NOMO-1 treated with dmso at 0.1 percent for 144 hours (cell line): ENCODE data around the gene UBE2U.
"Not testable (repeated sequence)": the region's sequence is repeated elsewhere in the genome, so short reads cannot be mapped to it uniquely, and the experiment has no call there.

Experiments
- DNase-seq: peaks from one replicate; lab custom pipeline; 2025; ENCODE audit not compliant: unreplicated experiment; lab: John Stamatoyannopoulos, UW

UBE2U gene

DNA sequence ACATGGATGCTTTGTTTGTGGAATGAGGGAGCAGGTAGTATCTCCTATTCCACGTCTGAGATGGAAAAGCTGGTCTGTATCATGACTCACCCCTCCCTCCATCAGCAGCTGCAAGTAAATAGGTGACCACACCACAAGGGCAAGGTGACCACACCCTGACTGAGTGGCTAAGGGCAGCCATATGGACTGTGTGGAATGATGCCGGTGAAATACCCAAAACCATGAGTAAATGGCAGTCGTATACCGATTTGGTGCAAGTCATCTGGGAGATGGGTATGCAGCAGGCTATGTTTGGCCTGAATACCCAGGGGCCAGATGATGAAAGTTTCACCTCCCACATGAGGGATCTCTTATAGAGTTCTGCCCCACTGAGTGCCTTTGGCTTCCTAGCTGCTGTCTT, 15.8 kb upstream of the UBE2U start:
- no peak for DNase-seq

DNA sequence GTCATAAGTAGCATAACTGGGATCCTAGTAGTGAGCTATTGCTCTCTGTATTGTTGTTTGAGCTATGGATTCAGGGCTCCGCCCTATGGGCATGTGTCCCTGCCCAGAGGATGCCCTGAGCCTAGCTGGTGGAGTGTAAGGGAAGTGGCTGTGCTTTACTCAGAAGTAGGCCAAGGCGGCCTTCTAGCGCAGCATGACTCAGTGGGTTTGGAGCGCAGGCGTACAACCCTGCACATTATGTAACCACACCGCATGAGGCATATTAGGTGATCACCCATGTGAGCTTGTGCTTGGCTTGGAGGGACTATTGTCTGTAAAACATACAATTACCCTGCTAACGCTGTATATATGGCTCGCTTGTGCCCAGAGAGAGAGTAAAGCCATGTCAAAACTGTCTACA, 11.1 kb upstream of the UBE2U start:
- no peak for DNase-seq

DNA sequence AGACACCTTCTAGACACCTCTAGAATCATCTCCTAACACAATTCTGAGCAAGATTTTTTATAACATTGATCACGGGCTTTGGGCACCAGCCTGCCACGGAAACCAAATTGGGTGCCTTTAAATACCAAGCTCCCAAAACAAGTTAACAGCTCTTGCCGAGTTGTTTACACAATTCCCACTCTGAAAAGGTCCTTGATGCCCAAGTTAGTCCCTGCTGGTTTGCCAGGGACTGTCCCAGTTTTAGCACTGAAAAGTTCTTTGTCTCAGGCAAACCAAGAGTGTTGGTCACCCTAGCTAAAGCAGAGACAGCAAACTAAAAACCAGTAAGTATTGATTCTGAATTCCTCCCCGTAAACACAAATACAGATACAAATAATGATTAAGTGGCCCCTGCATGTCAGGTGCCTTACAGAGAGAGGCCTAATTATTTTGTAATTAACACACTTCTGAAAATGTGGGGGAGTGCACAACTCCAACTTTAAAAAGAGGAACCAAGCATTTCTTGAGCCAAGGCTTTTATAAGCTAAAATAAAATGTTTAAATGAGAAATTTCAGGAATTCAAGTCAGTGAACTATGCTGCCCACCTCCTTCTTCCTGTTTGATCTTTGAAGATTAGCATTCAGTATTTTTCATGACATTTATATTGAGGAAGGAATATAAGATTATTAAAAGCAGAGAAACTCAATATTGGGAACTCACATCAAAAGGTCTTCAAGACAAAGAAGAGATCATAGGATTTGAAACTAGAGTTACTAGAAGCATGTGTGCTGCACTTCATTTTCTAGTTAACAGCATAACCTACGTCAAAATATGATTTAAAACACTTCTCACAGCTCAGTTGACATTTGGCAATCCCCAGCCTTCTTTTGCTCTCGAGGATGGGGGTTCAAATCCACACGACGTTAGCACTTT, 9.0 kb upstream of the UBE2U start:
- peak; percentile 14 for DNase-seq

DNA sequence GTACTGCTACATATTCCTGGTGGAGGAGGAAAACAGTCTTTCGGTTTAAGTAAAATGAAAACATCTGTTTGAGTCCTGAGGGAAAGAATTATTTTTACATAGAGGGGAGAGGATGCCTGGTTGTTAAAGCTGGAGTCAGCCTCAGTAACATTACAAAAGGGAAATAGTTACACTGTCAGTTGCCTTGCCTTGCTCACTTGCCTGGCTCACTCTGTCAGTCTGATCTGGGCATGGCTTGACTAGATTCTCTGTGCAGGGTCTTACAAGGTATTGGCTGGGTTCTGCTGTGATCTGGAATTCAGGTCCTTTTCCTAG, 8.4 kb upstream of the UBE2U start:
- no peak for DNase-seq

DNA sequence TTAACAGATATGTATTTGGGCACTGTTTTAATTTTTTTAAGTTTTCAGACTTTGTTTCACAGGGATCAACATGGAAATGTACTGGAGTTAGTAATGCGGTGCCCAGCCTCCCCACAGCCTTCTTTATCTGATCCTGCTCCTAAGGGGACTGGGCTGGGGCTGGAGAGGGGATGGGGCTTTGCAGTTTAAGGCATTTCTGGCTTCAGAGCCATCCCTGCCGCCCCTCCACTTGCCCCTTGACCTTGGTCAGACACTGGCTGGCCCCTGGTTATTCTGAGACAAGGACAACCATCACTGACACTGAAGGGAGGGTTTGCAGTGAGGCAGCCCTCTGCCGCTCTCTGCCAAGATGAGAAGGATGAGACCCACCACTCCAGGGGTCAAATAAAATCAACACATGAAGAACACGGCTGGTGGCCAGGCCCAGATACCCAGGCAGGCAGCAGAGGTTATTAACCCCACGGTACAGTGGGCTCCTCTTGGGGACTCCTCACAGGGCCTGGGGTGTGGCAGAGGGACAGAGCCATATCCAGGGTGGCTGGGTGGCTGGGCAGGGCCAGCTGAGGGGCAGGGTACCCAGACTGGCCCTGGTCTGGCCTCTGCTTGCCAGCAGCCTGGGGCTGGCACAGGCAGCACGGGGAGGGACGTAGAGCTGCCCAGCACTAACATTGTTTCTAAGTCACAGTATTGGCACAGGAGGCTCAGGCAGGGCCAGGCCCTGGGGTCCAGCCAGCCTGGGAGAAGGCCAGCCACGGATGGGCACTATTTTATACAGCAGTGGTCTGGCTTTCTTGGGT, 7.2 kb upstream of the UBE2U start:
- no peak for DNase-seq

DNA sequence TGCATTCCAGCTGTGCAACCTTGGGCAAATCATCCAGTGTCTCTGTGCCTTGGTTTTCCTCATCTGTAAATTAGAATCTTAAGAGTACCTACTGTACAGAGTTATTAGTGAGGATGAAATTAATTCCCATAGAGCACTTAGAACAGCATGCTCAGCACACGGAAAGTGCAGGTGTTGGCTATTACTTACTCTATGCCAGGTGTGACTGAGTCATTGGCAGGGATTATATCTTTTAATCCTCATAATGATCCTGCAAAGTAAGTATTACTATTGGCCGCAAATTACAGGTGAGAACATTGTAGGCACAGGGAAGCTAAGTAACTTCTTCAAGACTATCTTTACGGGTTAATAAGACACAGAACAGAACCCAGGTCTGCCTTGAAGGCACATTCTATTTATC, 6.3 kb upstream of the UBE2U start:
- DNase-seq: no peak

DNA sequence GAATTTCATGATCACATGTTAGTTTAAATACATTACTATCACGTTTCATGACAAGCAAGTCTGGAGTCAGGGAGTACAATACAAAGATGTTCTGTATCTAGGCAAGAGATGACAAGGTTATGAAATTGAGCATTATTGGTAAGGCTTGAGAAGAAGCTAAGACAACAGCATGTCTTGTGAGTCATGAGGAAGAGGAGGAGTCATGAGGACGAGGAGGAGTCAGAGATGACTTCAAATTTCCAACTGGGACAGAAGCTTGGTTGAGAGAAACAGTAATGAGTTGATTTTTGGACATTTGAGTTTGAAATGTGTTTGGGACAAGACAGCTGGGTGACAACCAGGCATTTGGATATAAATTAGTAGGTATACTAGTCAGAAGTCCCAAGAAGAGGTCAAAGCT, 4.3 kb upstream of the UBE2U start:
- DNase-seq: no peak

DNA sequence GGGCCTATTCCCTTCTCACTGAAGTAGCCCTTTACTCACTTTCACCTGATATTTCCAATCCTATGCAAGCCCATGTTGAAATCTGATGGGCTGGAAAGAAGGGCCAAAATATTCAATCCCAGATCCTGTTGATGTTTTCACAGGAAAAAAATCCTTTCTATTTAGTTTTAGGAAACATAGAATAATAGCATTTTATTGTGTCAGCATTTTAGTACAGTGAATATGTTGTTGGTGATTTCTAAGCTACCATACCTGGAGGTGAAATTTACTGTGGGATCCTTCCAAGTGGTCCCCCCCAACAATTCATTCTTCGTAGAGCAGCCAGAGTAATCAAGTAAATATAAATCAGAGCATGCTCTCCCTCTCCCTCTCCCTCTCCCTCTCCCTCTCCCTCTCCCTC, 3.4 kb upstream of the UBE2U start:
- DNase-seq: no peak

DNA sequence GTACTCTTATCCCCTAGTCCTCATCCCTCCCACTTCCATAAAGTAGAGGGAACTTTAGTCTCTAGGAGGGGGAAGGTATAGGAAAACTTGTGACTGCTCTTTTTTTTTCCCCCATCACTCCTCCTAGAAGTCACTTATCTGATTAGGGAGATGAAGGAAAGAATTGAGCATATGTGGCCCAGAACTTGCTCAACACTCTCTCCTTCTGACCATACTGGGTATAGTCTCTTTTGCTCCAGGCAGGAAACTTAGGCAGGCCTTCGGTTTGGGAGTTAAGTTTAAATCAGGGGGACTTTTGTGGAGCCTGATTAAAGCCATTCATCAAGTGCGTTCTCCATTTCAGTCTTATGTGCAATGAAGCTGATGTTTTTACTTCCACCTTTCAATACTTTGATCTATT, 5.8 kb downstream of the UBE2U start:
- DNase-seq: no peak

DNA sequence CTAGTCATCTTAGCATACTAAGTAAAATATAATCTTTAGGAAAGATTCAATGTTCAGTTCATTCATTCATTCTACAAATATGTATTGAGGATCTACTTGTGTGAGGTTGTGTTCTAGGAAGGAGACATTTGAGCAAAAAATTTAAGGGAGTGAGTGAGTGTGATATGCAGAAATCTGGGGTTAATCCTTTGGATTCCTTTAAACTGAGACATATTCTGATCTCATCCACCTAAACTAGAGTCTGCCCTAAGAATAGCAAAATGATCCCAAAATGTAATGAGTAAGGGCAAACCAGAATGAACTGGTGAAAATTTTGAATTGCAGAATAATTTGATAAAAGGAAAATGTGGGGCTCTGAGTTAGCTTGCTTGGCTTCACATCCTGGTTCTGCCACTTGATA, 8.6 kb downstream of the UBE2U start:
- DNase-seq: no peak

DNA sequence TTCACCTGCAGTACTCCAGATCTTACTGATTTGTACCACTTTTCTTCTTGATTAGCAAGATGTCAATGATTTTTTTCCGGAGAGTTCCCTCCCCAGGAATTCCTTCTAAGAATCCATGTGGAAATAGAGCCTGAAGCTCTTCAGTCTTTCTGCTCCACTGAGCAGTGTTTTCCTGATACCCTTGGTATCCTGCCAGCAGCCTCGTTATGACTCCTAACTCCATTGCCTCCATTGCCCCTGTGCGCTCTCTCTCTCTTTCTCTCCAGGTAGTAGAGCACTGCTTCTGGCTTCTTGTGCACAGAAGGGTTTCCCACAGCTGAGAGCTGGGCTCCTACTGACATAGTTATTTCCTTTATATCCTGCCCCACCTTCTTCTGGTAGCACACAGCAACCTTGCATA, 12.2 kb downstream of the UBE2U start:
- DNase-seq: no peak

DNA sequence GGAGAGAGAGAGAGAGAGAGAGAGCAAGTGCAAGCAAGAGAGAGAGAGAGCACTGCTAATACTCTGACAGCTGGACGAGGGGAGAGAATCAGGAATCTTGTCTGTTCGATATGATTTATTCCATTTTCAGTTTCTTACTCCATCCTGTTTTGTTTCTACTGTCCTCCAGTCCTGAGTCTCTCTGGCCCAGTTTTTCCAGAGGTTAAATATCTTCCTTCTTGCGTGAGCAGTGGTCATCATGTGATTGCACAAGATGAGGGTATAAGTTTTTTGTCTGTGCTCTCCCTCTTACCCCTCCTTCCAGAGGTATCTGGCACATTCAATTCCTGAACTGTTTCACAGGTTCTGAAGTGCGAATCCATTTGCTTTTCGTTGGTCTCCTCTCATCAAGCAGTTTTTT, 16.8 kb downstream of the UBE2U start:
- DNase-seq: no peak

DNA sequence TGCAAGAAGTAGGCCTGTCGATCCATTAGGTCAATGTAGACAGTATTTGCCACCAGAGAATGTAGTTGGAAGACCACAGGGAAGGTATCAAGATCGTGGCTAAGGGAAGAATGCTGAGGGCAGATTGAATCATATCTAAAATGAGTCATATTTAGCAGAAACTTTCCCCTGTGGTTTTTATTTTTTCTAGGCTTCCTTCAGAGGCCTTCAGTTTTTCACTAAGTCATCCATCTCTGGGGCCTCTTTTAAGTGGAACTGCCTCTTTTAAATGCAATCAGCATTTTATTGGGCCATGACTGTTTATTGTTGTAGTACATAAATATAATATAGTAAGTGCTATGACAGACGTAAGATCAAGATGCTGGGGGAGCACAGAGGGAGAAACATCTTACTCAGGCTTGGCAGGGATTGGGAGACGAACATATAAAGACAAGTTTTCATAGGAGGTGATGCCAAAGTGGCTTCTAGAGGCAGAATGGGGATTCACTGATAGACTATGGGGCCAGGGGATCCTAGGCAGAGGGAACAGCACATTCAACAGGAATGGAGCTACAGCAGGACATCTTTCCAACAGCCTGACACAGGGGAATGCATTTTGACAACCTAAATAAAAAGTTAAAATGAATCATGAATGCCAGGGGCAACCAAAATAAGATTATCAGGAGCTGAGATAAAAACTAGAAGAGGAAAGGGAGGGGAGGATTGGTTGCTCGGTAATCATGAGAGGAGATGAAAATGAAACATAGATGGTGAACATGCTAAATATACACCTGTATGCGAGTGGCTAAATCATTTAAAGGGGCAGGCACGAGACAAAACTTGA, 20.1 kb downstream of the UBE2U start:
- no peak for DNase-seq

DNA sequence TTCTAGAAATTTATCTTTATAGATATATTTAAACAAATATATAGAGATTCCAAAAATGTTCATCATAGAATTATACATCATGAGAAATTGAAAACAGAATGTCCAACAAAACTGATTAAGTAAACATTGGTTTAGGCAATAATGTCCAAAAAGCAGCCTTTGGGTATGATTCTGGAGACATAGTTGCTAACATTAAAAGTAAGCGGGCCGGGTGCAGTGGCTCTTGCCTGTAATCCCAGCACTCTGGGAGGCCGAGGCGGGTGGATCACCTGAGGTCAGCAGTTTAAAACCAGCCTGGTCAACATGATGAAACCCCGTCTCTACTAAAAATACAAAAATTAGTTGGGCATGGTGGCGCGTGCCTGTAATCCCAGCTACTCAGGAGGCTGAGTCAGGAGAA, 20.8 kb downstream of the UBE2U start:
- DNase-seq: not testable (repeated sequence)

DNA sequence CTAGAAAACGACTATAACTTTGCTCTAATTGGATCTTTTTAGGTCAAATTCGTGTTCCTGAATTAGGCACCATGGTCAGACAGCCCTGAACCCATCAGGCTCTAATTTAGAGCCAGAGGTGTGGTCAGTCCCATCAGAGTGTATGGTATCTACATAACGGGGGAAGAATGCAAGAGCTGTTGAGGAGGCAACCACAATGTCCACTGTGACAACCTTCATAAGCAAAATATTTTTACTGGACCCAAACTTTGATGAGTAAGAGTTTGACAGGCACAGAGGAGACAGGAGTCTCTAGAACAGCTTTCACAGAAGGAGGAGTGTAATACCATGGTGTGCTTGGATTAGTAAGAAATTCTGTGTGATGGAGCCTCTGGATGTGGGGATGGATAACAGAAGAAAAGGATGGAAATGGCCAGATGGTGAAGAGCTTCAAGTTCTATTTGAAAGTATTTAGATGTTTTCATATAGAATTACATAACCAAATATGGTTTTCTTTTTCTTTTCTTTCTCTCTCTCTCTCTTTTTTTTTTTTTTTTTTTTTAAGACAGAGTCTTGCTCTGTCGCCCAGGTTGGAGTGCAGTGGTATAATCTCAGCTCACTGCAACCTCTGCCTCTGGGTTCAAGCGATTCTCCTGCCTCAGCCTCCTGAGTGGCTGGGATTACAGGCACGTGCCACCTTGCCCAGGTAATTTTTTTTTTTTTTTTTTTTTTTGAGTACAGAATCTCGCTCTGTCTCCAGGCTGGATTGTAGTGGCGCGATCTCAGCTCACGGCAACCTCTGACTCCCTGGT, 24.9 kb downstream of the UBE2U start:
- no peak for DNase-seq

DNA sequence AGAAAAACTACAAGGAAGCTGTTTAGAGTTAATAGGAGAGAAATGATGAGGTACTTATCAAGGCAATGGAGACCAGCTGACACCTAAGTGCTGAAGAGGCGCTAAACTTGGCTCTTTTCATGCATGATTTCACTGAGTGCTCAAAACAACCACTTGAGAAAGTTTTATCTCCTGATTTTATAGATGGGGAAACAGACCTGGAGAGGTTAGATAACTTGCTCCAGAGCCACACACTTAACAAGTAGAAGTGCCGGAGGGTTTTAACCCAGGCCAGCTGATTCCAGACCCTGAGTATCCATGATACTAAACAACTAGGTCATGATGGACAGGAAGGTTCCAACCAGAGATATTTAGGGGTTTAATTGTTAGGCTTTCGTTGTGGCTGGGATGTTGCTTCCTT, 25.9 kb downstream of the UBE2U start:
- no peak for DNase-seq

DNA sequence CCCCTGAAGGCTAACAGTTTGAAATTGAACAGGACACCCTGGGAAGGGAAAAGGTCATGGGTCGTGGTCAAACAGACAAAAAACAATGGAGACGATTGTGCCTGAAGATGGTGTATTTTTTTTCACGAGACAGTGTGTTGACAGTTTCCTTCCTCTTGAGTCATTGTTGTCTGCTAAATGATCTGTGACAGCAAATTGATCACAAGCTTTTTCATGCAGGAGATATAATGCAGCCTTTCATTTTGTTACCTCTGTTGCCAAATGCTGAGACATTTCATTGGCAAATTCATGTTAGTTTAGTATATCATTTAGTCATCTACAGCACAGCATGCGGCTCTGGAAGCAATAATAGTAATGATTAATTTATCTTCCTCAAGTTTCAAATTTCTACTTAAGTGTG, 27.7 kb downstream of the UBE2U start:
- DNase-seq: no peak

DNA sequence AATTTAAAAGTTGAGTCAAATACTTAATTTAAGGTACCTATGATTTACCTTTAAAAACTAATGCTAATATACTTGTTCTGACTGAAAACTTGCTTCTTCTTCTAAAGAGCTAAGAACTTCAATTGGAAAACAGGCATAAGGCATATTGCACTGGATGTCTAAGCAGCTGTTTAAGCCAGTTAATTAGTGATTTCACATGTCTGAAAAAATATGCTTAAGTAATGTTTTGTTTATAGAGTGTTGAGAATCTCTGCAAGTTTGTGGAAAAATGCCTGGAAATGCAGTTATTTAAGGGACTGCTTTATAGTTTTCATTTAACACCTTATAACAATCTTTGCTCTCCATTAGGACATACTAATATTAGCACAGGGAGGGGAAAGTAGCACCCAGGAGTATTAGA, 28.2 kb downstream of the UBE2U start:
- no peak for DNase-seq

DNA sequence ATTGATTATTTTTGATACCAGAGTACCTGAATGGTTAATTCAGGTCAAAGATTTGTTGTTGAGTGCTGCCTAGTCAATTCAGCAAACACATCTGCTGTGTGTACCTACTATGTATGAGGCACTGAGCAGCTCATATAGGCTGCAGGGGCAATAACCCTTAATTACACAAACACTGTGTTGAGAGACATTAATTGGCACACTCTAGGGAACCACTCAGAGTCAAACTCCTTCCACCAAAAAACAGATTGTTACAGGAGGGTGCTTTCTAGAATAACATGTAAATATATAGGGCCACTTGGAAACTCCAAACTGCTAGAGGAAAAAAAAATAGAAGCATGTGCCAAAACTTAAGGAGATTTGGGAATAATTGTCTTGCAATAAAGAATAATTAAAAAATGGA, 31.3 kb downstream of the UBE2U start:
- DNase-seq: no peak

DNA sequence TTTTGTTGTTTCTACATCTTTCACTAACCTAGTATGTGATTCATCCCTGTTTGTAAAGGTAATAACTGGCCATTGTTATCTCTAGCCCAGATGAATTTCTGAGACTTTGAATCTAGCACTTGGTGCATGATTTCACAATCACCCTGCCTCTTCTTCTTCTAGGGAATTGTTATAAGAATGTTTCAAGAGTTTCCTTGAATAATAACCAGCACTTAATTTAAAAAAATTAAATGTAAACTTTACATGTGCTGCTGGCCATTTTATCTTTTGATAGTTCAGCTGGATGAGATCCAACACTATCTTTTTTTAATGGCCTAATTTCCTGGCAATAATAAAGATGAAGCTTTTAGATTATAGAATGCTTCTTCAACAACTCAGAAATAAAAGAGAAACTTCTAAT, 31.8 kb downstream of the UBE2U start:
- no peak for DNase-seq

DNA sequence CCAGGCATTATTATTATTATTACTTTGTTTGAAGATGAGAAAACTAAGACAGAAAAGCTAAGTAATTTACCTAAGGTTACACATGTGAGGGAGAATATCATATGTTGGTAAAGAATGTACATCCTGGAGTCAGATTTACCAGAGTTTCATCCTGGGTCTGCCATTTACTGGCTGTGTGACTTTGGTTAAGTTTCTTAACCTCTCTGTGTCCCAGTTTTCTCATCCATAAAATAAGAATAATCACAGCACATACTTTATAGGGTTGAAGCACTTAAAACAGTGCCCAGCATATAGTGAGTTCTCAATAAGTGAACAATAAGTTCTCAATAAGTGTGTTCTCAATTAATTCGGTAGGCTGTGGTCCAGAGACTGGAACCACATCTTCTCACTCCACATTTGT, 32.5 kb downstream of the UBE2U start:
- DNase-seq: no peak
